SKM-1 (cell line): ENCODE results near the gene C2CD3.
"Not testable (repeated sequence)": the region's sequence is repeated elsewhere in the genome, so short reads cannot be mapped to it uniquely, and the experiment has no call there.

Source experiments
- DNase-seq: peaks from one replicate; lab custom pipeline; 2025; ENCODE audit not compliant: unreplicated experiment; lab: John Stamatoyannopoulos, UW

Gene C2CD3

DNA sequence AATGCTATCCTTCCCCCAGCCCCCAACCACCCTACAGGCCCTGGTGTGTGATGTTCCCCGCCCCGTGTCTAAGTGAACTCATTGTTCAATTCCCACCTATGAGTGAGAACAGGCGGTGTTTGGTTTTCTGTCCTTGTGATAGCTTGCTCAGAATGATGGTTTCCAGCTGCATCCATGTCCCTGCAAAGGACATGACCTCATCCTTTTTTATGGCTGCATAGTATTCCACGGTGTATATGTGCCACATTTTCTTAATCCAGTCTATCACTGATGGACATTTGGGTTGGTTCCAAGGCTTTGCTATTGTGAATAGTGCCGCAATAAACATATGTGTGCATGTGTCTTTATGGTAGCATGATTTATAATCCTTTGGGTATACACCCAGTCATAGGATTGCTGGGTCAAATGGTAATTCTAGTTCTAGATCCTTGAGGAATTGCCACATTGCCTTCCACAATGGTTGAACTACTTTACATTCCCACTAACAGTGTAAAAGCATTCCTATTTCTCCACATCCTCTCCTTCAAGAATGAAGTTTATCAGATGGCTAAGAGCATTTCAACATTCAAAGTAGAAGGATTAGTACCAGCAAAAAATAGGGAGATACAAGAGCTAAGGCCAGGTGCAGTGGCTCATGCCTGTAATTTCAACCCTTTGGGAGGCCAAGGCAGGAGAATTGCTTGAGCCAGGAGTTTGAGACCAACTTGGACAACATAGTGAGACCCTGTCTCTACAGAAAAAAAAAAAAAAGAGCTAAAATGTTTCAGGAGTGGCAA, 50.4 kb downstream of the C2CD3 start:
- not testable (repeated sequence) for DNase-seq

DNA sequence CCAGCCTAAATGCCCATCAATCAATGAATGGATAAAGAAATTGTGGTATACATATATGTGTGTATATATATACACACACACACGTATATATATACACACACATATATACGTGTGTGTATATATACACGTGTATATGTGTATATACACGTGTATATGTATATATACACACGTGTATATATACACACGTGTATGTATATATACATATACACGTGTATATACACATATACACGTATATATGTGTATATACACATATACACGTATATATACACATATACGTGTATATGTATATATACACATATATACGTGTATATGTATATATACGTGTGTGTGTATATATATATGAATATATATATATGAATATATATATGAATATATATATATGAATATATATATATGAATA, 54.1 kb downstream of the C2CD3 start:
- no peak for DNase-seq

DNA sequence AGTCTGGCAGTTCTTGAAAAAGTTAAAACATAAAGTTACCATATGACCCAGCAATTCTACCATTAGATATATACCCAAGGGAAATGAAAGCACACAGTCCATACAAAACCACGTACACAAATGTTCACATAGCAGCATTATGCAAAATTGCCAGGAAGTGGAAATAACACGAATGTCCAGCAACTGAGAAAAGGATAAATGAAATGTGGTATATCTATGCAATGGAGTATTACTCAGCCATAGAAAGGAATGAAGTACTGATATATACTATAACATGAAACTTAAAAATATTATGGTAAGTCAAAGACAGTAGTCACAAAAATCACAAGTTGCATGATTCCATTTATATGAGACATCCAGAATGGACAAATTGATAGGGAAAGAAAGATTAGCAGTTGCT, 57.9 kb downstream of the C2CD3 start:
- DNase-seq = no peak

DNA sequence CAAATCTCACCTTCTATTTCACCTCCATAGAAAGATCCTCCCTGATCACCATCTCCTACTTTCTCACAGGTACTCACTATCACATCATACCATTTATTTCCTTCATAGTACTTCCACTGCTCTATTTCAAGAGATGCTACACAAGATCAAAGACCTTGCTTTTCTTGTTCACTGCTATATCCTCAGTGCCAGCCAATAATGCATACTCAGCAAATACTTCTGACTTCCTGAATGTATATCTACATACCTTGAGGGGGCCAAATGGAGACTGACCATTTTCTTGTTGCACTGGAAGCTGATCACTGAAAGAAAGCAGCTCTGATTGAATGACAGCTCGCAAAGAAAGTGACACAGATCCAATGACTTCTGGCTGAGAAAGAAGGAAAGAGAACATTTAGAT, 64.7 kb downstream of the C2CD3 start:
- DNase-seq = no peak

DNA sequence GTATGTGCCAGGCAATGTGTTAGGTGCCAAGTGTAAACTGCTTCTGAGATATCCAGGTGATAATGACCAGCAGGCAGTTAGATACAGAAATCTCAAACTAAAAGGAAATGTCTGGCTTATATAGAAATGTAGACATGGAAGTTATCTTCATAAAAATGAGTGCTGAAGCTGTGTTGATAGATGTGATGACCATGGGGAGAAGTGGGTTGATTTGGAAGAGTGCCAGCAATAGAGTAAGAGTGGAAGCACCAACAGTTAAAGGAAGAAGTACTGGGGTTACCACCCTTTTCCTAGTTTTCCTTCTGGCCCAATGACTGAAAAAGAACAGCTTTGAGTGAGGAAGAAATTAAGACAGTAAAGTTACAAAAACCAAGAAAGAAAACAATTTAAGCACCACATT, 68.5 kb downstream of the C2CD3 start:
- no peak for DNase-seq

DNA sequence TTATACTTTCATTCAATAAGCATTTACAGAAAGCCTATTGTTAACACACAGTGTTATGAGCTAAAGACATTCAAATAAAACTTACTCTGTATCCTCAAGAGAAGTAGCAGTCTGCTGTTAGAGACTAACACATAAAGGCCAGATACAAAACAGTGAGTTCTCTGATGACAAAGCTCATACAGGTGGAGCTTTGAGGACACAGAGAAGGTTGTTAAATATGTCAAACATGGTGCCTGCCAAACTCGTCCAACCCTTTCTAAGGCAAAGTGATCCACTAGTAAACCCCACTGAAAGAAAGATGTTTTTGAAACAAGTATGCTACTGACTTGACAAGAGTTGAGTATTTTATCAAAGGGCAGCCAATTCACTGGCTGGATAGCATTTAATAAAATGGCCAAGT, 70.1 kb downstream of the C2CD3 start:
- DNase-seq = no peak

DNA sequence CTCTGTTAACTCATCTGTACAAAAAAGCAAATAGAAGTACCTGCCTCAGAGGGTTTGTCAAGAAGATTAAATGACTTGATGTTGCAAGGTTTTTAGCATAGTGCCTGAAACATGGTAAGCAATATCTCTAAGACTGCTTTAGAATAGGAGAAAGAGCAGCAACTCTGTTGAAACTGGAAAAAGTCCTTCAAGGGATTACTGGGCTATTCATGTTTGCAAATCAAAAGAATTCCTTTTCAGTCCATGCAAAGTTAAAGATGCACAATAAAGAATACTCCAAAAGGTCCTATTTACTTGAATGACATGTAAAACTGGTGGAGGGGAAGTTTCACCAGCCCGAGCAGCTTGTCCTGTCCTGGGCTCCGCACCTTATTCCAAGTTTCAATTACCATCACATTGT, 70.6 kb downstream of the C2CD3 start:
- DNase-seq = no peak

DNA sequence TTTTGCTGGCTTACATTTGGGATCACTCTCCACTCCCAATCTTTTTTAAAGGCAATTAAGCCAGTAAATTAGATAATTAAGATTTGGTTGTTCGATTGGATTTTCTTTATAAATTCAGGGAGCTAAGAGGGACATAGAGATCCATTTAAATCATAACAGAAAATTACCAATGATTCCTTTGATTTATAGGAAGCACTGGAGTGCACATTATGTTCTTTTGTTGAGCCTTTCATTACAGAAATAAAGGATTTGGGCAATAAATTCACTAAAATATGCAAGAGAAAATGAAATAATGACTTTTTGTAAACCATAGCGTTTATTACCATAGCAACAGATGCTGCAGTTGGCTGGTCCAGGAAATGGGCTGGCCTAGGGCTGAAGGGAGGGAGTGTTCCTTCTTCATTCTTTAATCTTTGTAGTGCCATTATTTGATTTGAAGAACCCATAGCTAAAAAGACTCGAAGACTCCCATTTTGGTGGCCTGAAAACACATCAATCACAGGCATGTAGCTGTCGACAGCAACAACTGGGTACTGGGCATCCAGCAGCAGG, 73.0 kb downstream of the C2CD3 start:
- no peak for DNase-seq

DNA sequence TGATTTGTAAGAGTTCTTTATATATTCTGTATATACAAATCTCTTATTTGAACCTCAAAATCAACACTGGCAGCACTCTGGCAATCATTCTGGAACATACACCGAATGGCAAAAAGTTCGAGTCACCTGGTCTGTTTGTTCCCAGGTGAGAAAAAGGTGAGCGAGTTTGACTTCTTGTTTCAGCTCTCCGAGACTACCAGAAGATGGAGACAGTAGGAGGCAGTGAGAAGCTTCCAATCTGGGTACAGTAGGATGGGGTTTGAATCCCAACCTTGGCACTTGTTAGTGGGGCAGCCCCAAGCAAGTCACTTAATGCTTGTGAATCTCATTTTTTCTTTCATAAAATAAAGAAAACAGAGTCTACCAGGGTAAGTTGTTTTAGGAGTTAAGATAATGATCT, 76.4 kb downstream of the C2CD3 start:
- DNase-seq = no peak

DNA sequence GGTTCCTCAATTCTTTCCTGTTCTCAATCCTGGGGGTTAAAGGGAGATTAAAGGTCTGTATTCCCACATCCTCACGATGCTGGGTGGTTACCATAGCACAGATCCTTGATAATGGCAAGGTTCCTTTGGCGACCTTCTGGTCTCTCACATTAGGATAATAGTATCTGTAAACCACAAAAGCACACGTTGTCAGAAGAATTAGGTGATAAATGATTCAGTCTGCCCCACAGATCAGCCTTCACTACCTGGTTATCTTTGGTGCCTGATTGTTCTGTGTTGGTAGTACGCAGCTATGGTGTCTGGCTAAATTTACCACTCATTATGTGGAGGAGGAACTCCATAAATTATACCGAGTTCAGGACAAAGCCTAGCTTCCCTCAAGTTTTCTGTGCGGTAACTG, 78.4 kb downstream of the C2CD3 start:
- no peak for DNase-seq

DNA sequence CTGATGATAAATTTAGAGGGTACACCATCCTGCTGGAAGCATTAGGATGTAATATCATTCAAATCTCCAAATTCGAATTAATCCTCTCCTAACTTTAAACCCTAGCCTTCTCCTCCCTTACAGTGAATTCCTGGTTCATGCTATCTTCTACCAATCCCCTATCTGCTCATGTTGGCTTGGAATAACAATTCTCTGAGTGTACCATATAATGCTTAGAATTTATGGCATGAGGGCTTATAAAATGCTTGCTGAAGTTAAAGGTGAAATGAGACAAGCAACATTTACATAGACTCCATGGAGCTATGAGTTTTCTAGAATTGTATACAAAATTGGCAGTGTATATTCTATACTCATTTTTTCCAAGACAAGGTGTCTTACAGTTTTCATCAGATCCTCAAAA, 79.3 kb downstream of the C2CD3 start:
- no peak for DNase-seq

DNA sequence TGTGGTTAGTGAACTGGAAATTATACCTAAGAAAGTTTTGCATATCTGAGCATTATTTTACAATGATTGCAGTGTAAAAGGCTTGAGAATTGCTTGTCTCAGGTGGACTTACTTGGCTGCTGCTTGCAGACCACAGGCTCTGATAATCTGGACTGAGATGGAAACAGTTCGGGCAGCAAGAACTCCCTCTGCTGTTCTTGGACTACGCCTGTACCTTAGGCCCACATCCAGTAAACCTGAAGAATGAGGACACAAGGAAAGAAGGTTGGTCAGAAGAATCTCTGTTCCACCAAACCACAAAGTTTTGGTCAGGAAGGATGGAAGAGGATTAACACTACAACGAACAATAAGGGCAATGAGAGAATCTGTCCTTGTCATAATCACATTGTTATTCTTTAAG, 80.1 kb downstream of the C2CD3 start:
- DNase-seq = no peak

DNA sequence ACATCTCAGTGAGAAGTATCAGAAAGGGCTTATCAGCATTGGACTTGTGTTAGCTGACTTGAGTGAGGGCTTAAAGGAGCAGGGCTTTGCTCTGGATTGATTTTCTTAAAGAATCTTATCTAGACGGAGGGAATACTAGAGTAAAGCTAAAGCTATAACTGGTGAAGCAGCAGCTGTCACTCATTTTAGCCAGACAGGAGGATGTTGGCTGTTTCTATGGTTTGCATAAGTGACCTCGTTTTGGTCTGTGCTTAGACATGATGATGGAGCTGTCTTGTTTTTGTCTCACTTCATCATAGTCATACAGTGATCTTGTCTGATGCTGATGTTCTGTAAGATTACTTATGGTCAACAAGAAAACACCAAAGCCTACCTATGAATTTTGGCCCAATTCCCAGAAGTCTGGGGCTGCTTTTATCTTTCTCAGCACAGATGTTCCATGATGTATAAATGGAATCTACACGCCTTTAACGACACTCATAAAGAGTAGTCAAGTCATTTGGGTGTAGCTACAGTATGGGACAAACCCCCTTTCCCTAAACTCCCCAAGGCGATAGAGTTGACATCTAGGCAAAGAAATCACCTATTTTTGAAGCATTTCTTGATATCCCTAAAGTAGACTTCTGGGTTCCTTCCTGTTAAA, 84.4 kb downstream of the C2CD3 start:
- DNase-seq = no peak

DNA sequence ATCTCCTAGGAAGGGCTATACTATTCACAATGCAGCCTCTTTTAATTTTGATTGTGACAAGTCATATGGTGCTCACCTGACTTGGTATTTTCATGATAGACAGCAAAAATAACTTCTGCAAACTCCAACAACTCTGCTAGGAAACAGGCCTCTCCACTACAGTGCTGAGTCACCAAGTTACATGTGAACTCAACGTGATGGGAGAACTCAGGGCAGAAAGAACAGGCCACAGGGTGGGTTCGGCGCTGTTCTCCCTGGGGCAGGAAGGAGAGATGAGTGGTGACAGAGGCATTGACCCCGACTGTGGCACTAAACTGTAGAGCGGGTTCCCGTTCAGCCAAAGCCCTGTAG, 85.3 kb downstream of the C2CD3 start:
- DNase-seq = no peak

DNA sequence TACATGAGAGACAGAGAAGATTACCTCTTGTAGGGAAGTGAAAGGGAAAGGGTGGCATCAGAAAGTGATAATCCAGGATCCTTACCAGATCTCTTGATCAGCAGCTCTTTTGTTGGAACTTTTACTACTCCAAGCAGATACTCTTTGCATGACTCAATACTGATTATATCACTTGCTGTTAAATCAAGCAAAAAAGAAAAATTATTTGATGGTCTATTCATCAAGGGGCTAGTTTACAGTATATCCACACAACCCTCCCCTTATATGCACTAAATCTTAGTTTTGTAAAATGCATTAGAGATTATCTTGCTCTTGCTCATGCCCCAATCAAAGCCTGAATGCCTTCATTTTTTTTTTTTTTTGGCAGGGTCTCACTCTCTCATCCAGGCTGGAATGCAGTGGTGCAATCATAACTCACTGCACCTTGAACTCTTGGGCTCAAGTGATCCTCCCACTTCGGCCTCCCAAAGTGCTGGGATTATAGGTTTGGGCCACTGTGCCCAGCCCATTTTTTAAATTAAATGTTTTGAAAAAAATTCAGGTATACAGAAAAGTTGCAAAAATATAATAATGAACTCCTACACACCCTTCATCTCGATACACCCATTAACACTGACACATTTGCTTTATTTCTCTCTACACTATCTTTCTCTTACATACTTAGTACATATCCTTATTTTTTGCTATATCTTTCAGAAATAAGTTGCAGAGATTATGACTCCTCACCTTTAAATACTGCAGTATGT, 85.8 kb downstream of the C2CD3 start:
- DNase-seq = no peak

DNA sequence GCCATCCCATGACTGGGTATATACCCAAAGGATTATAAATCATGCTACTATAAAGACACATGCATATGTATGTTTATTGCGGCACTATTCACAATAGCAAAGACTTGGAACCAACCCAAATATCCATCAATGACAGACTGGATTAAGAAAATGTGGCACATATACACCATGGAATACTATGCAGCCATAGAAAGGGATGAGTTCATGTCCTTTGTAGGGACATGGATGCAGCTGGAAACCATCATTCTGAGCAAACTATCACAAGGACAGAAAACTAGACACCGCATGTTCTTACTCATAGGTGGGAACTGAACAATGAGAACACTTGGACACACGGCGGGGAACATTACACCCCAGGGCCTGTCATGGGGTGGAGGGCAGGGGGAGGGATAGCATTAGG, 86.9 kb downstream of the C2CD3 start:
- not testable (repeated sequence) for DNase-seq

DNA sequence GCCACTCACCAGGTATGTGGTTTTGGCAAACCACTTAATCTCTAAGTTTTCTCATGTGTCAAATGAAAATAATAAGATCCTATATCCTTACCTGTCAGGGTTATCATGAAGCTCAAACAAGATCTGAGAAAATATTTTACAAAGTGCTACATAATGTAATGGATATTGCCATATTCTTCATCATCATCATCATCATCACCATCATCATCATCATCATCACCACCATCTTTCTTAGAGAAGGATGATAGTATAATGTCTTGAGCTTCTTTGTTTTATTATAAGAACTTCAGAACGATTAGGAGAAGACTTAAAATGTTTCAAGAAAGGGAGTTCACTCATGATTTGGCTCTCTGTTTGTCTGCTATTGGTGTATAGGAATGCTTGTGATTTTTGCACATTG, 89.4 kb downstream of the C2CD3 start:
- no peak for DNase-seq

DNA sequence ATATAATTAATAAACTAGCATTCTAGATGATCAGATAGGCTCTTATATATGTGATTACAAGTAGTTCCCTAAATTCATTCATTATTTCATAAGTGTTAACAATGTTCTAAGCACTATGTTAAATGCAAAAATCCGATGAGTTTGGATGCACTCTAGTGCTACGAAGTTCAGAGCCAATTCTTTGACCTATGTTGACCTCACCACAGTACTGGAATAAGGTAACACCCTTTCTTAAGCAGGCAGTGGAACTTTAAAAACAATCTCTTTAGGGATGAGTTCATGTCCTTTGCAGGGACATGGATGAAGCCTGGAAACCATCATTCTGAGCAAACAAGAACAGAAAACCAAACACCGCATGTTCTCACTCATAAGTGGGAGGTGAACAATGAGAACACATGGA, 93.6 kb downstream of the C2CD3 start:
- DNase-seq = no peak

DNA sequence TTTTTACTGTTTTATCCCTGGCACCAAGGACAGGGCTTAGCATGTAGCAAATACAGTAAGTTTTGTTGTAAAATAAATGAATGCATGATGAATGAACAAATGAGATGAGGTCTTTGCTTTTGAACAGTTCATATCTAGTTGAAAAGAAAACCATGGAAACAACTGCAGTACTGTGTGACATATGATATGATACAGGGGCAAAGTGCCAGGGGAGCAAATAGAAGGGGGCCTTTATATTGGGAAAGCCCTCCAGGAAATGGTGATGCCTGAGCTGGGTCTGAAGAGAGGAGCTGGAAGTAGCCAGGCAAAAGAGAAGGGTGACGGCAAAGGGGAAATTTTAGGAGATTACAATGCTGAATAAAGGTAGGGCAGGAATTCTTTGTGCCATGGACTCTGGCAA, 98.1 kb downstream of the C2CD3 start:
- DNase-seq = no peak

DNA sequence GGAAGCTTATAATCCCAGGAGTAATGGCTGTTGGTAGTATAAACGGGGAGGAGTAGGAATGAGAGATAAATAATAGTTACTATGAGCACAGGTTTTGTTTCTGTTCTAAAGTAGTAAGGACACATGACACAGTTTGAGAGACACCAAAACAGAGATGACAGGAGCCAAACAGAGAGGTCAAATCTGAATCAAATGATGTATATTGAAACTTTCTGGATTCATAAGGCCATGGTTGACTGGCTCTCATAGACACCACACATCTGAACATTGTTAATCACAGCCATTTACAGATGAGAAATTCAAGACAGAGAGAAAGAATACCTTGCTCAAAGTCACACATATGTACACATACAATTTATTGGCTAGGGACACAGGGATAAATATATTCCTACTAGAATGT, 98.5 kb downstream of the C2CD3 start:
- no peak for DNase-seq

DNA sequence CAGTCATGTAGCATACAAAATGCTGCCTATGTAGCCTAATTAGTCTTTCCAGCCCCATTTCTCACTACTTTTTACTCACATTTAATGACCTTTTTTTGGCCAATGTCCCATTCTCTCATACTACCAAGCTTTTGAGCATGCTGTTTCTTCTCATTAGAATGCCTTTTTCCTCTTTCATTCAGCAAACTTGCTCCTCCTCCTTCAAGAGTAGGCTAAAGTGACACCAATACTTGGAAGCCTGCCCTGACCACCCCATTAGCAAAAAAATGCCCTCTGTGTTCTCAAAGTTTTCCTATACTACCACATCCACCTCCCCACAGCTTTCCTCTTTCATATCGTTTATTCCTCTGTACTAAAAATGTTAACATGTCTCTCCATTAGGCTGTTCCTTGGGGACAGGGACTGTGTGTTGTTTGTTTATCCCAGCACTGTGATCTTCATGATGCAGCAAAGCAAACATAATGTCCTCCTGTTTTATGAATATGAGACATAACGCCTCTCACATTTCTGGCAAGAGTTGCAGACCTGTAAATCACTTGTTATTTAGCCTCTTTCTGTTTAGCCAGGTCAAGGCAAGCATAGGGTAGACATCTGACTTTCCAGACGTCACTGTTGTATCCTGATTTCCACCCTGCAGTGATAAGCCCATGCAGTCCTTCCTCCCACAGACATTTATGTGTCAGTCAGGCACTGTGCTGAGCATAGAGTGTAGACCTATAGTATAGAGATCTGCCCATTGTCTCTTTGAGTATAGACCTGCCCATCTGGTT, 99.9 kb downstream of the C2CD3 start:
- no peak for DNase-seq
